GM18502 (cell line): ENCODE data around the gene TMEM63B.
A peak's percentile ranks its signal among the peaks of the same experiment; 100 is the strongest.
"Not testable (repeated sequence)": the region's sequence is repeated elsewhere in the genome, so short reads cannot be mapped to it uniquely, and the experiment has no call there.

Experiments used
- ATAC-seq: cut with Tn5 transposase; IDR thresholded peaks from one replicate; pipeline ENCODE4 v1.9.1; 2021; ENCODE audit warnings: mild to moderate bottlenecking; ENCODE audit not compliant: unreplicated experiment, poor library complexity

The TMEM63B gene

DNA sequence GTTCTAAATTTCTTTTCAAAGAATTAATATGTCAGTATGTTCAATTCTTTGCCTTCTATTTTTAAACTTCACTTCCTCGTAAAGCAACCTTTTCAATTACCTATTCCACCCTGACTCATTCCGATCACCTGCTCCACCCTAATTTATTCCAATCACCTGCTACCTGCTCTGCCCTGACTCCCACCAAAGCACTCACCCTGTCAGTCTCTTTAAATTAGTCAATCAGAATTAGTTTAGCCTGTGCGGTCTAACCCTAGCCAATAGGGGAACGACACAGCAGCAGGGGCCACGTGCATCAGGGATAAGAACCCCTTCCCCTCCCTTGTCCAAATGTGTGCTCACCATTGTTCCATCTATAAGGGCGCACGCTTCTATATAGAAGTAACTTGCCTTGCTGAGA is 58.0 kb downstream of the TMEM63B start:
- ATAC-seq = not testable (repeated sequence)

DNA sequence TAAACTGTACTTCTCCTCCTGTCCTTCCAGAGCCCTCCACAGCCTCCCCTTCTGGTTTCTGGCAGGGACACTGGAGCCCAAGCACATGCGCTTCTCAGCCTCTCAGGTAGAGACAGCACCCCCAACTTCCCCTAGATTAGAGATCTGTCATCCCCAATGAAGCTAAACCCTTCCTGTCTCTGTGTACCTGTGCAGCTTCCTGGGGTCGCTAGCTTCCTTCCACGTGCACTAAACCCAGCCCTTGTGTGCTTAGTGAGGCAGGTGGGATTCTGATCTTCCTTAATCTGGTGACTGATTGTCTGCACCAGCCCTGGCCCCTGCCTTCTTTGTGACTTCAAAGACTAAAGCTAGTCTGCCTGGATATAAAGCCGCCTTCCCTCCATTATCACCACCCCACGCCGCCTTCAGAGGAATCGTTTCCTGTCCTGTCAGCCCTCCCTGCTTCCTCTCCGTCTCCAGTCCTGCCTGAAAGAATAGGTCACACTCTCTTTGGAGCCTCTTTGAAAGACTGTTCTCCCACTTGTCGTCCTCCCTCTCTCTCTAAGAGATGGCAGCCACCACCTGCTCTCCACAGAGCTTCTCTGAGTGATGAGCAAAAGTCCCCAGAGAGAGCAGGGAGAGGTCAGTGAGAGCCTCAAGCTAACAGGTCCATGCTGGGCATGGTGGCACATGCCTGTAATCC is 58.7 kb downstream of the TMEM63B start:
- no peak for ATAC-seq

DNA sequence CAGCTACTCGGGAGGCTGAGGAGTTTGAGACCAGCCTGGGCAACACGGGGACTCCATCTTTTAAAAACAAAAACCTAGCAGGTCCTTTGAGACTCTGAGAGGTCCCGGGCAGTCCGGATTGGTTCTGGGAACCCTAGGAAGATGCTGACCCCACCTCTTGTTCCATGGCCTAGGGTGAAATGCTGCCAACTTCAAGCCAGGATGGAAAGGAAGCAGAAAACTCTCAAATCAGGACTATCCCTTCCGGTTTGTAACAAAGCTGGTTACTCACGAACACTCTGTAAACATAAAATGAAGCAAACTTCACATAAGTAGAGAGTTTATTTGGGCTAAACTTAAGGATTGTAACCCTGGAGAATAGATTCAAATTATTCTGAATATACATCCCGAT is 59.3 kb downstream of the TMEM63B start:
- no peak for ATAC-seq

DNA sequence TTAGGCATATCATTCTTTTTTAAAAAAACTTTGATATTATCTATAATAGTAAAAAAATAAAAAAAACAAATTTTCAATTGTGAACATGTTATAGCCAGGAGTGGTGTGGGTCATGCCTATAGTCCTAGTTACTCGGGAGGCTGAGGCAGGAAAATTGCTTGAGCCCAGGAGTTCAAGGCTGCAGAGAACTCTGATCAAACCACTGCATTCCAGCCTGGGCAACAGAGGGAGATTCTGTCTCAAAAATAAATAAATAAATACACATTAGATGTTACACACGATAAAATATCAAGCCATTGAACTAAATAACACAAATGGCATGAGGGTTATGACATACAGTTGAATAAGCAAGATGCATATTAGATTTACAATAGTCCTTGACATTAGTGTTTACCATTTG is 61.5 kb downstream of the TMEM63B start:
- no peak for ATAC-seq

DNA sequence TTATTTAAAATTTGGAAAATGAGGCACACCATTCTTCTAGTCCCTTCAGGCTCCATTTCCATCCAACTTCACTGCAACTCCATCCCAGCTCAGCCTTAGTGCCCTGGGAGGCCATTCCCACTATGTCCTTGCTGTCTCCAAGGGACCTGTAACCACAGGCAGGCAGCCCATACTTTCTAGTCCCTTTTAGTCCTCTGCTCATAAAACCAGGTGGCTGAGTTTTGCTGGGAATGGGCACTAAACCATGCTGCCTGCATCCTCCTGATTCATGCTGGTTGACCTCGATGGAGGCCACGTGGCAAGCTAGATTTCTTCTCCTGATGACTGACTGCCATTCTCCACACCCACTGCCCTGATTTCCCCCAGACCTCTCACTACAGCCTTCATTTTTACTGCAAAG is 61.9 kb downstream of the TMEM63B start:
- ATAC-seq = no peak

DNA sequence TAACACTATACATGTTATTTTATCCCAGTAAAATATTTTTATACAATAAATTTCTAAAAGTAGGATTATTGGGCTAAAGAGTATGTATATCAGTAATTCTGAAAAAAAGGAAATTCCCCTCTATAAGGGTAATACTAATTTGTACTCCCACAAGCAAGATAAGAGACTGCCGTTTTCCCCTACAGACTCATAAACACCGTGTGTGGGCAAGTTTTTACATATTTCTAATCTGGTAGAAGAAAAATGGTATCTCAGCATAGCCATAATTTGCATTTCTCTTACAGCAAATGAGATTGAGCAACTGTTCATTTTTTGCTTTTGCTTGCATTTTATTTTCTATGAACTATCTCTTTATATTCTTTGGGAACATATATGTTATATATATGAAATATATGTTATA is 63.4 kb downstream of the TMEM63B start:
- ATAC-seq = peak; percentile 71

DNA sequence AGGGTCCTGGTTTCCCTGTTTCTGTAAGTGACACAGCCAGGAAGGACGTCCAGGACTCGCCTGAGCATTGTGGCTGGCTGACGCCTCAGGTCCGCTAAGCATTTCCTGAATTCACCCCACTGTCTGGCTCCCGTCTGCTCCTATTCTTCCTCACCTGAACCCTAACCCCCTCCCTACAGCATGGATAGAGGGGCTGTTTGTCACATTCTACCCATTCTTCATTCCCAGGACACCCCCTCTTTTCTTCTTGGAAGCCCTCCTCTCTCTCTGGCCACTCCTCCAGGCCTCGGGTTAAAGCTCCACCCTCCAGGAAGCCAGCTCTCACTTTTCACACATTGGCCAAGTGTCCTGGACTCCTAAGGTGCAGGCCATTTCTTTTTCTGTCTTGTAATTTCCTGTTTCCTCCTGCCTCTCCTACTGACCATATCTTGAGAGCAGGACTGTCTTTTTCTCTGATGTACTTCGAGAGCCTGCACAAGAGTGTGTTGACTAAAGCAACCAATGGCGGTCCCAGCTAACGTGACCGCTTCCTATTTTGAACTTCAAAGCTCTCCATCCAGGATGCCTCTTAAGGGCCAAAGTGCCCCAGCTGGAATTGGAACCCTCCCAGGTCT is 65.2 kb downstream of the TMEM63B start:
- ATAC-seq = no peak

DNA sequence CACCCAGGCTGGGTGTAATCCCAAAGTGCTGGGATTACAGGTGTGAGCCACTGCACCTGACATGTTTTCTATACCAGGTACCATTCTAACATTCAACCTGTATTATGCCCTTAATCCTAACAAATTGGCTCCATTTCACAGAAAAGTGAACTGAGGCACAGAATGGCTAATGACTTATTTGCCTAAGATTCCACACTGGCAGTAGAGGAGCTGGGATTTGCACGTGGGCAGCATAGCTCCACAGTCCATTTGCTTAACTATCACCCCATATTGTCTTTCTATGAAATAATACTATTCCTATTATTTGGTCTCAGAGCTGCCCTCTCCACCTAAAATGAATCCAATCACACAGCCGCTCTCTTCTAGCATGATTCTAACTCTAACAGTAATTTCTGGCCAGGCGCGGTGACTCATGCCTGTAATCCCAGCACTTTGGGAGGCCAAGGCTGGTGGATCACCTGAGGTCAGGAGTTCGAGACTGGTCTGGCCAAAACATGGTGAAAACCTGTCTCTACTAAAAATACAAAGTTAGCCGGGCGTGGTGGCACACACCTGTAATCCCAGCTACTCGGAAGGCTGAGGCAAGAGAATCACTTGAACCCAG is 66.1 kb downstream of the TMEM63B start:
- ATAC-seq = no peak

DNA sequence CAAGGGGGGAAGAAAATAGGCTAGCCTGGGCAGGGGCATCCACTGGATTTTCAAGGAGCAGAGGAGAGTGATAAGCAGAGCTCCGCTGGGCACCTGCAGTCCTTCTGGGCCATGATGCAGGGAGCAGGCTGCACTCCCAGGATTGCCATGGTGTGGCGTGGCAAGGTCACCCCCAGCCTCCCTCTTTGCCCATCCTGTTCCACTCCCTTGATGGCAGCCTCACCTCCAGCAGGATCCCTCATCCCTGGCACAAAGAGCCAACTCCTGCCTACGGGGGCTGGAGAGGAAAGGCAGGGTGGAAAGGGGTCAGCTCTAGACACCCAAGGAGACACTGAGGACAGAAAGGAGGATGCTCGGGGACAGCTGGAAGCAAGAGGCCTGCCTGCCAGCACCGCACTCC is 67.0 kb downstream of the TMEM63B start:
- ATAC-seq = no peak

DNA sequence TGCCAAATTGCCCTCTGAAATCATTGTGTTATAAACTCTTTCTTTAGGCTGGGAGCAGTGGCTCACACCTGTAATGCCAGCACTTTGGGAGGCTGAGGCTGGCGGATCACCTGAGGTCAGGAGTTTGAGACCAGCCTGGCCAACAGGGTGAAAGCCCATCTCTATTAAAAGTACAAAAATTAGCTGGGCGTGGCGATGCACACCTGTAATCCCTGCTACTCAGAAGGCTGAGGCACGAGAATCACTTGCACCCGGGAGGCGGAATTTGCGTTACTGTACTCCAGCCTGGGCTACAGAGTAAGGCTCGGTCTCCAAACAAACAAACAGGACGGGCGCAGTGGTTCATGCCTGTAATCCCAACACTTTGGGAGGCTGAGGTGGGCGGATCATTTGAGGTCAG is 69.0 kb downstream of the TMEM63B start:
- not testable (repeated sequence) for ATAC-seq

DNA sequence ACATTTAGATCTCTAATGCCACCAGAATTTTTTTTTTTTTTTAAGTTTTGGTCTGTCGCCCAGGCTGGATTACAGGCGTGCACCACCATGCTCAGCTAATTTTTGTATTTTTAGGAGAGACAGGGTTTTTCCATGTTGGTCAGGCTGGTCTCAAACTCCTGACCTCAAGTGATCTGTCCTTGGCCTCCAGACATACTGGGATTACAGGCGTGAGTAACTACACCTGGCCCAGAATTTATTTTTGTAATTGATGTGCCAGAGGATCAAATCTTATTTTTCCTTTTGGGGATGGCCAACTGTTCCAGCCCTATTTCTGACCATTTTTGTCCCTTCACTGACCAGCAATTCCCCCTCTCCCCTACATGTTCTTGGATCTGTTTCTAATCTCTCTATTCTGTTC is 71.3 kb downstream of the TMEM63B start:
- ATAC-seq = no peak

DNA sequence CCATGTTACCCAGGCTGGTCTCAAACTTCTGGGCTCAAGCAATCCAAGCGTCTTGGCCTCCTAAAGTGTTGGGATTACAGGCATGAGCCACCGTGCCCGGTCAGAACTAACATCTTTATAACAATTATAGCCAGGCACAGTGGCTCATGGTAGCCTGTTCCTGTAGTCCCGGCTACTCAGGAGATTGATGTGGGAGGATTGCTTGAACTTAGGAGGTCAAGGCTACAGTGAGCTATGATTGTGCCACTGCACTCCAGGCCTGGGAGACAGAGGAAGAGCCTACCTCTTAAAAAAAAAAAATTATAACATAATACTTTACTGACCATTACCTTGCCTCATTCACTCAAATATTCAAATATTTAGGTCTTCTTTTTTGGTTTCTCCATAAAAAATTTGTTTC is 72.5 kb downstream of the TMEM63B start:
- no peak for ATAC-seq

DNA sequence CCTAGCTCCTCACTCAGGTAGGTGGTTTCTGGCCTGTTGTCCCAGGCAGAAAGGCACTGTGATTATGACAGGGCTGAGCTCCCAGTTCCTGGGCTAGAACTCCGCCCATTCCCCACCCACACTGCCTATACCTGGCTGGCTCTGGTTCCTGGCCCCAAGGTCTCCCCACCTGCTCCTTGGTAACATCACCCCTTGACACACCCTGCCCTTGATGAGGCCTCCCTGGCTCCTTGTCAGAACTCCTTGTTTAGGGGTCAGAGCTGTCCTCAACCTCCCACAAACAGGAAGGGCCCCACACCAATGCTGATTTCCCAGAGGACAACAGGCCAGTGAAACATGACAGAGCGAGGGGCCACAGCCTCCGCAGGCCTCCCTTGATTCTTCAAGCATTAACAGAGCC is 73.8 kb downstream of the TMEM63B start:
- ATAC-seq = no peak

DNA sequence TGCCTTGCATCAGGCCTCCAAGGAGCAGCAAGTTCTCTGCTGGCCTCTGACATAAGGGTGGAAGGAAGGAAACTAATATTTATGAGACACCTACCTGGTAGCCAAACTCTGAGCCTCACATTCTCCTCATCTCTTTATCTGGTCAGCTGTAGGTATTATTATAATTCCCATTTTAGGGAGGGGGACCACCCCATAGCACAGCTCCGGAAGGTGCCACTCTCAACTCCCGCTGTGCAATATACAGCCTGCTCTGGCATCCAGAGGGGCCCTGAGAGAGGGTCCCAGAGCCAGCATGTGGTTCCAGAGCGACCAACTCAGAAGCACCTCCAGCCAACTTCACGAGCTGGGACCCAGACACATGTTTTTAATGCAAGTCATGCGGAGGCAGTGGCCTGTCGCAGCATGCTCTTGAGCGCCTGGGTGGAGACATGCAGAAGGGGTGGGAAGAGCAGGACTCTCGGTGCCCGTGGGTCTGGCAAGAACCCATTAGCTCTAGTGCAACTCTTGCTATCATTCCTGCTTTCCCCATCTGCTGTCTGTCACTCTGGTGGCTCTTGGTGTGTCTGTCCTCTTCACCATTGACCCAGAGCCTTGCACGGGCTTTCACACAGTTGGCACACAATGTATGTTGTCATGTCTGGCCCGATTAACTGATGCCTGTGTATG is 74.4 kb downstream of the TMEM63B start:
- no peak for ATAC-seq

DNA sequence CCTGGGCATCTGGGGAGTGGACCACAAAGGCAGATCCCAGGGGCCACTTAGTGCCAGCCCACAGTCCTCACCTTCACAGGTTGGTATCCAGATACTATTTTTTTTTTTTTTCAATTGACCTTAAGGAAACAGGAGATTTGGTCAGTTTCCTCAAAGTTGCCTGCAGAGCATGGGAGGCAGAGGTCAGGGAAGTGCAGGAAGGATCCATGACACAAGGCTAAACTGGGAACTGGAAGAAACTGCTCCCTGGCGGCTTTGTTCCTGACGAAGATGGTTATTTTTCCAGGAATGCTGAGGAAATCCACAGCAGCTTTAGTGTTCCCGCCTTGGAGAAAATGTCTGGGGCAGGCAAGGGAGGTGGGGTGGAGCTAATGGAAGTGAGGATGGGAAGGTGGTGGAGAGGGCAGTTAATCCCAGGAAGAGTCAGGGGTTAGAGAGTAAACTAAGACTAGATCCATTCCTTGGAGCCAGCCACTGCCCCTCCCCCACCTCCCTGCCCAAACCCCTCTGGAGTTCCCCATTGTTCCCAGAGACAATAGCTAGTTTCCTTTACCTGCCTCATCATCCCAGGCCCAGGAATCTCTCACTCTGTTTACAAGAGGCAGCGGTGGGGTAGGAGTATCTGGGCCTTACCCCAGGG is 75.1 kb downstream of the TMEM63B start:
- no peak for ATAC-seq

DNA sequence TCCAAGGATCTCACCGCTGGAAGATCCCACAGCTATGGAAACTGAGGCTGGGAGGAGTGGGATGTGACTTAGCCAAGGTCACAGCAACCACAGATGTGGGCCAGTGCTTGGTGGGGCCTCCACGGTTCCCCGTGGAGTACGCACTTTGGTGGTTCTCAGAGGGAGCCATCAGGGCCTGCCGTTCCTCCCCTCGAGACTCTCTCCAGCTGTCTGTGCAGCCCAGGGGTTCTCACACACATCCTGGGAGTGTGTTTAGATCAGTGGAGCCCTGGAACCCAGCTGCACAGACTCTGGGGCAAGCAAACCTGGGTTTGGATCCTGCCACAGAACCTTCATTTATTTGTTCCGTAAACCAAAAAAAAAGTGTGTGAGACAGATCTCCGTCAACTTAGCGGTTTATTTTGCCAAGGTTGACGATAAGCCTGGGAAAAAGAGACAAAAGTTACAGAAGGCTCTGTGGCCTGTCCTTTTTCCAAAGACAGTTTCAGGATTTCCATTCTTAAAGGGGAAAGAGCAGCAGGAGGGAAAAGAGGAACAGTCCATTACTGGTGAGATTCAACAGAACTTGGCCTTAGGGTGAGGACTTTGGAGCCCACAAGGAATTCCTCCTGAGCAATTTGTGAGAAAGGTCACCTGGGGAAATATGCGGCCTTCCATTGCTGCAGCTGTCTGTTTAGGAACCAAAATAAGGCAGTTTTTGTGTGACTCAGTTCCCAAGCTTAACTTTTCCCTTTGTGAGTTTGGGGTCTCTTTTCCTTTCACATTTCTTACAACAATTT is 75.8 kb downstream of the TMEM63B start:
- ATAC-seq = no peak

DNA sequence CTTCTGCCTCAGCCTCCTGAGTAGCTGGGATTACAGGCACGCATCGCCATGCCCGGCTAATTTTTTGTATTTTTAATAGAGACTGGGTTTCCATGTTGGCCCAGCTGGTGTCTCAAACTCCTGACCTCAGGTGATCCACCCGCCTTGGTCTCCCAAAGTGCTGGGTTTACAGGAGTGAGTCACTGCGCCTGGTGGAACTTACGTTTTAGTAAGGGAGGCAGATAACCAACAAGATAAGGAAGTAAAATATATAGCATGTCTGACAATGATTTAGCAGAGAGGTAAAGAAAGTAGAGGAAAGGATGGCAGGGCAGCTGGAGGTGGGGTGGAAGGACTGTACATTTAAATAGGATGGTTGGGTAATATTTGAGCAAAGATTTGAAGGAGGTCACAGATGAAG is 76.6 kb downstream of the TMEM63B start:
- no peak for ATAC-seq
